Kidney (tissue), 14 donors: ENCODE measurements around the gene JAM3. TPM values are rescaled to one million over a fixed set of nuclear protein-coding genes. Genes with fewer than 3 reads are reported as not detected.

Experiments
- DNase-seq, 5 donors: peaks; one replicate each; pipeline ENCODE4 v3.0.0-alpha.2; 2013 to 2020
- FAIRE-seq: peaks from 2 replicates; lab custom pipeline; 2012; peaks lifted over from hg19 to GRCh38; lab: Jason Lieb, UNC
- H3K27ac ChIP-seq, 2 donors: one replicate each; pipeline ENCODE4 v1.7.0; 2013; ENCODE audit warnings: low read depth in 2 of 2, low read length in 2 of 2, inconsistent platforms in 1 of 2
- H3K27me3 ChIP-seq: one replicate; pipeline ENCODE4 v1.7.1; 2013; ENCODE audit warnings: low read length, inconsistent platforms; ENCODE audit not compliant: control insufficient read depth, insufficient read depth
- H3K36me3 ChIP-seq, 3 donors: one replicate each; pipeline versions ENCODE4 v1.7.0 to v1.7.1; 2013; ENCODE audit warnings: low read length in 3 of 3, control low read depth in 1 of 3, inconsistent platforms in 1 of 3; ENCODE audit not compliant: insufficient read depth in 3 of 3, control insufficient read depth in 2 of 3
- H3K4me1 ChIP-seq, 3 donors: one replicate each; pipeline versions ENCODE4 v1.7.0 to v1.7.1; 2013; ENCODE audit warnings: low read length in 3 of 3, inconsistent platforms in 1 of 3, low read depth in 1 of 3; ENCODE audit not compliant: control insufficient read depth in 2 of 3, insufficient read depth in 2 of 3
- H3K4me3 ChIP-seq, 3 donors: one replicate each; pipeline versions ENCODE4 v1.7.0 to v1.8.1; 2013; ENCODE audit warnings: low read length in 3 of 3, control low read depth in 1 of 3, inconsistent platforms in 1 of 3
- H3K9ac ChIP-seq, 3 donors: one replicate each; pipeline versions ENCODE4 v1.7.0 to v1.7.1; 2013; ENCODE audit warnings: low read length in 3 of 3, control low read depth in 1 of 3, inconsistent platforms in 1 of 3
- H3K9me3 ChIP-seq, 3 donors: one replicate each; pipeline versions ENCODE4 v1.7.0 to v1.7.1; 2013; ENCODE audit warnings: low read length in 3 of 3, control low read depth in 1 of 3, inconsistent platforms in 1 of 3; ENCODE audit not compliant: control insufficient read depth in 2 of 3, insufficient read depth in 1 of 3
- intact Hi-C: fragments of 100-400 bp; cut with DNase I; formaldehyde crosslinking; loops from one replicate; pipeline ENCODE4 v1.11.1; 2022
- polyA plus RNA-seq: library from polyadenylated mRNA; stranded (reverse); fragments of 350-450 nt; fragmentation: Illumina TruSeq; extraction: RNeasy Lipid Tissue Mini Kit (QIAGEN cat#74804); gene quantifications from one replicate; pipeline ENCODE4 v1.2.3, GENCODE V29; 2014; ENCODE audit warnings: low read depth, low replicate concordance; ENCODE audit not compliant: insufficient read depth
- total RNA-seq: library from RNA; stranded (reverse); fragmentation: NEBNext Ultra II Directional; extraction: Animal tissue kit (Norgen Biotek cat#: 25700); gene quantifications from one replicate; pipeline ENCODE4 v1.2.1, GENCODE V29; 2021
- TF ChIP-seq, protein P1 (sequence below): IDR thresholded peaks from 3 replicates; pipeline ENCODE4 v1.5.1; 2012; ENCODE audit warnings: mild to moderate bottlenecking, moderate library complexity, borderline replicate concordance; ENCODE audit not compliant: insufficient read depth; ENCODE audit errors: extremely low read depth
- donor health status: control.
- donor health status: control.
- donor health status: control.
- donor health status: control.
- donor health status: control.
- donor health status: DM: yes; HTN: yes; CAD: no.
- donor health status: Normal renal cell carcinoma (clear cell type).

The JAM3 gene
- total and polyA plus RNA-seq, 2 donors from 2014 or later: 13.3 to 19.5 TPM

DNA sequence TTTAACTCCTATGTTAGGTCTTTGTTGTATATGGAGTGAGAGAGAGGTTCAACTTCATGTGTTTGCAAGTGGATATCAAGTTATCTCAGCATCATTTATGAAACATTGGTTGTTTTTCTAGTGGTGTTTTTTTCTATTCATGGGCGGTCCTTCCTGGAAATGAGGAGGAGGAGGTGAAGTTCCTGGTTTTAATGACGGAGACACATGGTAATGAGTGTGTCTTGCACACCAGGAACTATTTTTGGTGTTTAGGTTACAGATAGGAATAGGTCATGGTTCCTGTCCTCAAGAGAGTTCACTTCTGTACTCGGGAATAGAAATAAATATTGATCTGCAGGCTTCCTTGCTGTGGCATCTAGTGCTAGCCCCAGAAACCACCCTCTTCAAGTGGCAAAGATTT, 74.9 kb downstream of the JAM3 start:
- FAIRE-seq (no peak), DNase-seq (no peak)
- Histone ChIP-seq H3K36me3 (no peaks in the 10 kb centered on the region), H3K27ac (no peak overlapping the region), H3K4me1 (peaks cover 0 to 3% (median 0%) of the 10 kb centered on the region in 3 donors), H3K9me3 (no peaks in the 10 kb centered on the region), H3K4me3 (no peak overlapping the region), H3K27me3 (no peaks in the 10 kb centered on the region), H3K9ac (no peak overlapping the region)
- TF ChIP-seq, protein P1, sequence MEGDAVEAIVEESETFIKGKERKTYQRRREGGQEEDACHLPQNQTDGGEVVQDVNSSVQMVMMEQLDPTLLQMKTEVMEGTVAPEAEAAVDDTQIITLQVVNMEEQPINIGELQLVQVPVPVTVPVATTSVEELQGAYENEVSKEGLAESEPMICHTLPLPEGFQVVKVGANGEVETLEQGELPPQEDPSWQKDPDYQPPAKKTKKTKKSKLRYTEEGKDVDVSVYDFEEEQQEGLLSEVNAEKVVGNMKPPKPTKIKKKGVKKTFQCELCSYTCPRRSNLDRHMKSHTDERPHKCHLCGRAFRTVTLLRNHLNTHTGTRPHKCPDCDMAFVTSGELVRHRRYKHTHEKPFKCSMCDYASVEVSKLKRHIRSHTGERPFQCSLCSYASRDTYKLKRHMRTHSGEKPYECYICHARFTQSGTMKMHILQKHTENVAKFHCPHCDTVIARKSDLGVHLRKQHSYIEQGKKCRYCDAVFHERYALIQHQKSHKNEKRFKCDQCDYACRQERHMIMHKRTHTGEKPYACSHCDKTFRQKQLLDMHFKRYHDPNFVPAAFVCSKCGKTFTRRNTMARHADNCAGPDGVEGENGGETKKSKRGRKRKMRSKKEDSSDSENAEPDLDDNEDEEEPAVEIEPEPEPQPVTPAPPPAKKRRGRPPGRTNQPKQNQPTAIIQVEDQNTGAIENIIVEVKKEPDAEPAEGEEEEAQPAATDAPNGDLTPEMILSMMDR: no peak
- intact Hi-C loops: loop anchor here (10.0 kb wide), 1 partner anchor 219 kb away; no protein-coding TSS in a partner anchor

DNA sequence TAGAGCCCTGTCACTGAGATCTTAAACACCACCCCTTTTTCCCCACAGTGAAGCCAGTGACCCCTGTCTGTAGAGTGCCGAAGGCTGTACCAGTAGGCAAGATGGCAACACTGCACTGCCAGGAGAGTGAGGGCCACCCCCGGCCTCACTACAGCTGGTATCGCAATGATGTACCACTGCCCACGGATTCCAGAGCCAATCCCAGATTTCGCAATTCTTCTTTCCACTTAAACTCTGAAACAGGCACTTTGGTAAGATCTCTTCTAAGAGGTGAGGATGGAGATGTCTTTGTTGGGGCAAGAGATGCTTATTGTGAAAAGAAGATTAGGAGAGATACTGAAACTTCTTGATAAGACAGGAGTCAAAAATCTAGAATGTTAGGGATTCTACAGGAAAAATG, 75.9 kb downstream of the JAM3 start:
- H3K4me3 ChIP-seq: no peak overlapping the region
- intact Hi-C loops: loop anchor here (10.0 kb wide), 1 partner anchor 220 kb away; no protein-coding TSS in a partner anchor
- TF ChIP-seq, protein P1: no peak
- no peaks in the 10 kb centered on the region for H3K36me3 ChIP-seq
- H3K27ac ChIP-seq: no peak overlapping the region
- FAIRE-seq (no peak), DNase-seq (no peak)
- H3K27me3 ChIP-seq: no peaks in the 10 kb centered on the region
- no peak overlapping the region for H3K9ac ChIP-seq
- H3K4me1 ChIP-seq: peaks cover 0 to under 1% (median 0%) of the 10 kb centered on the region in 3 donors
- H3K9me3 ChIP-seq: no peaks in the 10 kb centered on the region

DNA sequence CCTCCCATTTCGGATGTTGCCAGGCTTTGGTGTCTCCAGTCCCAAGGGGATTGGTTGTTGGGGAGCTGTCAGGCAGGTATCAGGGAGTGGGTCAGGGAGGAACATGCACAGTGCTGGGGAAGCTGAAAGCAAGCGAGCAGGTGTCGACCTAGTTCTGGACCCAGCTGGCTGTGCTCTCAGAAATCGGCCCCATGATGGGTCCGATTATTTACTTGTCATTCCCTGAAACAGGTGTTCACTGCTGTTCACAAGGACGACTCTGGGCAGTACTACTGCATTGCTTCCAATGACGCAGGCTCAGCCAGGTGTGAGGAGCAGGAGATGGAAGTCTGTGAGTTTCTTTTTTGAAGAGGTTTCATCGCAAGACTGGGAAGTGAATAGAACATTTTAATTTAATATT, 76.8 kb downstream of the JAM3 start:
- DNase-seq: no peak
- Histone ChIP-seq H3K9me3 (no peaks in the 10 kb centered on the region), H3K9ac (no peak overlapping the region), H3K27me3 (no peaks in the 10 kb centered on the region), H3K27ac (no peak overlapping the region), H3K4me1 (no peaks in the 10 kb centered on the region), H3K36me3 (no peaks in the 10 kb centered on the region), H3K4me3 (no peak overlapping the region)
- TF ChIP-seq, protein P1: no peak
- intact Hi-C loops: loop anchor here (10.0 kb wide), 1 partner anchor 221 kb away; no protein-coding TSS in a partner anchor
- FAIRE-seq: no peak

DNA sequence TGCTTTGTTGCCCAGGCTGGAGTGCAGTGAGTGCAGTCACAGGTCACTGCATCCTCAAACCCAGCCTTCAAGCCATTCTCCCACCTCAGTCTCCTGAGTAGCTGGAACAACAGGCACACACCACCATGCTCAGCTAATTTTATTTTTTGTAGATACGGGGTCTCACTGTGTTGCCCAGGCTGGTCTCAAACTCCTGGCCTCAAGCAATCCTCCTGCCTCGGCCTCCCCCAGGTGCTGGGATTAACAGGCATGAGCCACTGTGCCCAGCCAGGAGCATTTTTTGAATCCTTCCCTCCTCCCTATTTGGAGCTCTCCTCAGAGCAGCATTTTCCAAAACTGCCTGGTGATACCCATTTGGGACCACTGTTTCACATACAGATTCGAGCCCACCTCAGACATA, 77.7 kb downstream of the JAM3 start:
- Histone ChIP-seq H3K27ac (no peak overlapping the region), H3K9ac (no peak overlapping the region), H3K4me3 (no peak overlapping the region), H3K4me1 (no peaks in the 10 kb centered on the region), H3K27me3 (no peaks in the 10 kb centered on the region), H3K9me3 (no peaks in the 10 kb centered on the region), H3K36me3 (peaks cover 0 to 4% (median 0%) of the 10 kb centered on the region in 3 donors)
- DNase-seq: no peak
- intact Hi-C loops: loop anchor here (10.0 kb wide), 1 partner anchor 222 kb away; no protein-coding TSS in a partner anchor
- no peak for FAIRE-seq
- TF ChIP-seq, protein P1: no peak
